Measurements from ENCODE around the gene MMP2. TPM values are rescaled to one million over a fixed set of nuclear protein-coding genes. Genes with fewer than 3 reads are reported as not detected.

Gene MMP2
- total and polyA plus RNA-seq, 2 of the 8 experiments (the other 6 are each of a cell fraction or from before 2014, with no cell fraction given), result 33.6 to 58.2 TPM

GRCh38 chr16:55555436-55555835 lies 76.4 kb downstream of the MMP2 start:
- no peaks in the 10 kb centered on the region for H3K23me2 ChIP-seq (ENCODE audit: low read depth, low read length)
- CTCF ChIA-PET (ENCODE audit: partially characterized antibody), result interaction anchor here (2.3 kb wide), 1 partner anchor 91 kb away, joined by 6 read pairs; no protein-coding TSS in a partner anchor

More at GRCh38 chr16:55555436-55555835, 76.4 kb downstream of the MMP2 start:
- H3K18ac ChIP-seq (ENCODE audit: extremely low read depth, low read length), result no peak overlapping the region
- no peak for DNase-seq (ENCODE audit: low read depth in 1 of 2, low spot score in 2 of 2)
- FAIRE-seq, result no peak
- no peak overlapping the region for H3K4me3 ChIP-seq (ENCODE audit: extremely low read depth in 1 of 4, insufficient read depth in 2 of 4, low read depth in 3 of 4, low read length in 4 of 4)
- no peak overlapping the region for H2AFZ ChIP-seq (ENCODE audit: low read length)
- H3K9ac ChIP-seq (replicated peaks in 1 of 4; ENCODE audit: extremely low read depth in 1 of 4, low read depth in 3 of 4, low read length in 3 of 4), result no peak overlapping the region
- no peaks in the 10 kb centered on the region for H3K9me3 ChIP-seq (ENCODE audit: insufficient read depth in 2 of 2, low read depth in 1 of 2, low read length in 1 of 2)
- no peak overlapping the region for H2BK12ac ChIP-seq (ENCODE audit: low read depth, low read length)
- H2BK5ac ChIP-seq (ENCODE audit: low read depth, low read length), result no peak overlapping the region
- no peak overlapping the region for H3K27ac ChIP-seq (ENCODE audit: low read depth, low read length)
- no peak overlapping the region for H4K8ac ChIP-seq (ENCODE audit: extremely low read depth, insufficient read depth, low read length)
- no peaks in the 10 kb centered on the region for H3K79me2 ChIP-seq (ENCODE audit: control insufficient read depth in 1 of 2, insufficient read depth in 2 of 2, low read length in 2 of 2)
- no peaks in the 10 kb centered on the region for H3K79me1 ChIP-seq (ENCODE audit: low read depth, low read length)
- H2BK20ac ChIP-seq (ENCODE audit: low read length), result no peak overlapping the region
- no peak overlapping the region for H2AK5ac ChIP-seq (ENCODE audit: low read depth, low read length)
- H2BK120ac ChIP-seq (replicated peaks; ENCODE audit: low read depth, low read length), result no peak overlapping the region
- no peaks in the 10 kb centered on the region for H3K4me1 ChIP-seq (replicated peaks in 1 of 4; ENCODE audit: control insufficient read depth in 3 of 4, insufficient read depth in 4 of 4, low read length in 3 of 4)
- no peaks in the 10 kb centered on the region for H3K36me3 ChIP-seq (ENCODE audit: control insufficient read depth in 2 of 4, insufficient read depth in 4 of 4, low read length in 3 of 4)
- no peak overlapping the region for H3K14ac ChIP-seq (ENCODE audit: insufficient read length)
- no peaks in the 10 kb centered on the region for H4K20me1 ChIP-seq (replicated peaks in 1 of 2; ENCODE audit: control insufficient read depth in 1 of 2, insufficient read depth in 2 of 2, low read length in 2 of 2)
- no peak for TF ChIP-seq ATF3 (IDR thresholded peaks at IDR 0.05; ENCODE audit: insufficient read depth, low read depth, low read length)
- TF ChIP-seq CBX5 (IDR thresholded peaks at IDR 0.05; ENCODE audit: low read depth, low read length), result no peak
- H4K91ac ChIP-seq (replicated peaks; ENCODE audit: insufficient read length, low read length), result no peak overlapping the region
- H3K27me3 ChIP-seq (replicated peaks in 1 of 4; ENCODE audit: control insufficient read depth in 3 of 4, extremely low read depth in 1 of 4, insufficient read depth in 3 of 4, low read length in 3 of 4), result no peaks in the 10 kb centered on the region
- H3K23ac ChIP-seq (ENCODE audit: insufficient read length), result no peak overlapping the region
- H3K56ac ChIP-seq (replicated peaks; ENCODE audit: insufficient read length, low read depth, low read length), result no peak overlapping the region
- no peak overlapping the region for H3K4me2 ChIP-seq (ENCODE audit: insufficient read depth in 1 of 2, low read depth in 2 of 2, low read length in 2 of 2)
- WGBS, 2 experiments (ENCODE audit: extremely low coverage in 1 of 2, insufficient coverage in 1 of 2, insufficient read length in 1 of 2, insufficient replicate concordance in 2 of 2, low coverage in 1 of 2, low lambda C conversion rate in 2 of 2, missing lambda C conversion rate in 1 of 2), result 67% methylated on average over 2 of the region's 2 CpGs; no CpG with 5 or more reads in 1 of the 2 experiments
- no peak overlapping the region for H2BK15ac ChIP-seq (ENCODE audit: low read length)
- H3K4ac ChIP-seq (replicated peaks; ENCODE audit: insufficient read length, low read depth, low read length), result no peak overlapping the region
- POLR2A ChIA-PET (ENCODE audit: partially characterized antibody), result interaction anchor here (0.6 kb wide), 1 partner anchor 14 kb away, joined by 3 read pairs; no protein-coding TSS in a partner anchor
- no peak overlapping the region for H4K5ac ChIP-seq (ENCODE audit: insufficient read length, low read depth, low read length)

Other genes starting within 250 kb of the MMP2 start
- 0.55 and 0.61 TPM in 2 replicates for gene IRX6, start 155.0 kb upstream of the MMP2 start, total RNA-seq (2021; fragmentation: NEBNext Ultra II Directional; extraction: Animal tissue kit (Norgen Biotek cat#: 25700))
- gene IRX6, start 155.0 kb upstream of the MMP2 start, polyA plus RNA-seq (2011; rRNA removed), result not detected in 2 replicates
- gene LPCAT2, start 29.9 kb downstream of the MMP2 start, total RNA-seq (2021; fragmentation: NEBNext Ultra II Directional; extraction: Animal tissue kit (Norgen Biotek cat#: 25700)), result 7.1 and 10.6 TPM in 2 replicates
- 2.2 TPM in 2 replicates for gene LPCAT2, start 29.9 kb downstream of the MMP2 start, polyA plus RNA-seq (2011; rRNA removed)
- 0.33 TPM in 1 of 2 replicates, not detected in the other for gene CAPNS2, start 87.5 kb downstream of the MMP2 start, total RNA-seq (2021; fragmentation: NEBNext Ultra II Directional; extraction: Animal tissue kit (Norgen Biotek cat#: 25700))
- gene CAPNS2, start 87.5 kb downstream of the MMP2 start, polyA plus RNA-seq (2011; rRNA removed), result 0.08 TPM in 1 of 2 replicates, not detected in the other
- gene SLC6A2, start 176.8 kb downstream of the MMP2 start, total RNA-seq (2021; fragmentation: NEBNext Ultra II Directional; extraction: Animal tissue kit (Norgen Biotek cat#: 25700)), result 0.40 TPM in 1 of 2 replicates, not detected in the other
- gene SLC6A2, start 176.8 kb downstream of the MMP2 start, polyA plus RNA-seq (2011; rRNA removed), result 0.25 and 0.35 TPM in 2 replicates